Ishikawa (cell line): Measurements from ENCODE around the gene EPHA8.

ENCODE experiments used
- CEBPB ChIP-seq: IDR thresholded peaks from 2 replicates; pipeline ENCODE4 v1.6.1; 2012
- EP300 ChIP-seq: IDR thresholded peaks from 2 replicates; pipeline ENCODE4 v1.6.1; 2012; ENCODE audit warnings: borderline replicate concordance
- FOXM1 ChIP-seq: IDR thresholded peaks from 2 replicates; pipeline ENCODE4 v1.6.1; 2012; ENCODE audit warnings: low read depth, borderline replicate concordance
- NFIC ChIP-seq: IDR thresholded peaks from 2 replicates; pipeline ENCODE4 v1.6.1; 2012
- RAD21 ChIP-seq: IDR thresholded peaks from 2 replicates; pipeline ENCODE4 v1.6.1; 2012; ENCODE audit warnings: low read depth
- TAF1 ChIP-seq: IDR thresholded peaks from 2 replicates; pipeline ENCODE4 v1.6.1; 2012; ENCODE audit warnings: low read depth, mild to moderate bottlenecking
- YY1 ChIP-seq: IDR thresholded peaks from 2 replicates; pipeline ENCODE4 v1.6.1; 2012; ENCODE audit warnings: low read depth

- TF ChIP-seq EP300 (no peak), TAF1 (no peak), YY1 (no peak), NFIC (no peak), RAD21 (no peak), CEBPB (no peak), FOXM1 (no peak)
Measured at GRCh38 chr1:22607154-22607553, 43.9 kb downstream of the EPHA8 start.
